GM18526 (cell line): ENCODE measurements around the gene PGS1.

ENCODE experiments used
- POLR2A ChIP-seq: IDR thresholded peaks from 3 replicates; pipeline ENCODE4 v1.6.1; 2011; ENCODE audit not compliant: insufficient read length; ENCODE audit errors: extremely low read depth

The PGS1 gene

DNA sequence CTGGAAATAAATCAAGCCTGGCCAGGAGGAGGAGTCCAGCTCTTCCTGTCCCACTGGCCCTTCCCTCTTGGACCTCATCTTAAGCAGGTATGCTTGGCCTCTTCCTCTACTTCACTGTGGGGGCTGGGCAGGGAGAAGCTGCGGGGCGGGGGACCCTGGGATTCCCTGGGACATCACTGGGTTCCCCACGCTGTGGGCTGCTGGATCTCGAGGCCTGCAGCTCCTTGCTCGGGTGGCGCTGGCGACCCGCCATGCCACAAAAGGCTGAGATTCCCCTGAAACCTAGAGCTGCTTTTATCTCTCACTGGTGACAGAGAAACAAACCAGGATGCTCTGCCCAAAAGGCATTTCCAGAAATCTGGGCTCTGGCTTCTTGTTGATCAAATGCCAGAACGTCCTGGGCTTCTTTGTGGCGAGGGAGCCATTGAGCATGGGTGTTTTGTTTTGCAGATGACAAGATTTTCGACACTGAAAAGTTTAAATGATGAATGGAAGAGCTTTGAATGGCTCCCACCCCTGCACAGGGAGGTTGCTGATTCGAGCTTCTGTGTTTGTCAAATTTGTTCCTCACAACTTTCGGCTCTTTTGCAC lies 8.6 kb upstream of the PGS1 start:
- TF ChIP-seq POLR2A, result no peak

- no peak for TF ChIP-seq POLR2A
These were observed 7.4 kb upstream of the PGS1 start for GRCh38 chr17:78371056-78371455.

DNA sequence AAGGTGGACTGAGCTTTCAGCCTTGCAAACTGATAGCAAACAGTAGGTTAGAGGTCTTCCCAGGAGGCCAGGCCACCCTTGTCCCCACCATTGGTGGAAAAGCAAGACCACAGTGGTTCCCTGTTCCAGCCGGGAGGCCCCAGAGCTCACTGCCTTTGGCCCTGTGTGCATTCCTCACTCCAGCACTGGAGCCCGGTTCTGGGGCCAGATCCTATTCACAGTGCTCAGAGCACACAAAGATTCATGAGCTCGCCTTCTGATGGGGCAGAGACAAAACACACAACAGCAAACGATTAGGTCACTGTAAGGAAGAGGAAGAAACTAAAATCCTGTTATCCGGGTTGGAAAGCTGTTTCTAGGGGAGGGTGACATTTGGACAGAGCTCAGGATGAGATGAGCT lies 5.6 kb upstream of the PGS1 start:
- TF ChIP-seq POLR2A, result no peak

GRCh38 chr17:78374189-78374588 lies 4.3 kb upstream of the PGS1 start:
- no peak for TF ChIP-seq POLR2A

DNA sequence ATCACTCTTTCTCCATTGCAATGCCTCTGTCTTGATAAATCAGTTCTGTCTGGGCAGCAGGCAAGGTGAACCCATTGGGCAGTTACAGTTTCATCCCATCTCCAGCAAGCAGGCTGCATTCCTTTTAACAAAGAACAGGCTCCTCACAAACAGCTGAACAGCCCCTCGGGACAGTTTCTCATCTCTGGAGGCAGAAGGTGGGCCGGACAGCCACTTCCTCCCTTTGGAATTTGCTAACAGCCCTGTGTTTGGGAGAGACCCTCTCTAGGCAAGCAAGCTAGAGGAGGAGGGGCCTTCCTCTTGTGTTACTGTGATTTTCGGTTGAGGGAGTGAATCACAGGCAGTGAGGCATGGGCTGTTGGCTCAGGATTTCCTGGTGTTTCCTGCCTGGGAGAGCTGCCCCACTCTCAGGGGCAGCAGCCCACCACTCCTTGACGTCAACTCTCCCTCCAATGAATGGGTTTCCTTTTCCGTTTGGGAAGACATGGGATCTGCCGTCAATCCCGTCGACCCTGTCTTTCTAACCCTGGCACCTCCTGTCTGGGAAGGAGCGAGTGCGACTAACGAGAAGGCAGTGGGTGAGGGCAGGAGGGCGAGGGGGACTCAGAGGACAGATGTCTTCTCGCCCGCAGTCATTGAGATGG lies 3.7 kb upstream of the PGS1 start:
- TF ChIP-seq POLR2A, result no peak

DNA sequence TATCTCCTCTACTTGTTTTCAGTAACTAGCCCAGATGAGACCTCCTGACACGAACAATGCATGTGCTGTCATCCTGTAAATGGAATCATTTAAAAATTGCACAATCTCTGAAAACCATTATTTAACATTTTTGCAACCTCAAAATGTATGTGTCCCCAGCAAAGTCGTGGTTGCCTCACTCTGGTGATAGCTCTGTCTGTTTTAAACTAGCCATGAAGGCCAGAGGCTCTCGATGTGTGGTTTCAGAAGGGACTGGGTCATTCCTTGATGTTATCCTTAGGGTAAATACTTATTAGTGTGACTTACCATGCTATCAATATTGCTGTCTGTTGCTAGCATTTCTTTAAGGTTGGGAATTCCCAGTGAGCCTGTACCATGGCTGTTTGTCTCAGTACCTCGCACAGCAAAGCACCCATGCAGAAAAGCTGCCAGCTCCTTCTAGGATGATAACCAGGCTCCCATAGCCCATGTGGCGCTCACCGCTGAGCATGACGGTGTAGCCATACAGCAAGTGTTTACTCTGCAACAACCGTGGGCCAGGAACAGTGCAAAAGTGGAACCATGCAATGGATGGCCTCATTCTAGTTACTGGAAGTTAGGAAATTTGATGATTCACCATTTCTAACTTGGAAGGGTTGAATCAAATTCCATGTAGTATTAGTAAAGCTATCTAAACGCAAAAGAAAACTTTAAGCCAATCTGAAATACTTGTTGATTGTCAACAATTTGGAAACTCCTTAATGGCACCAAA lies 2.9 kb upstream of the PGS1 start:
- TF ChIP-seq POLR2A, result no peak

GRCh38 chr17:78376161-78376560 lies 2.3 kb upstream of the PGS1 start:
- TF ChIP-seq POLR2A, result no peak

DNA sequence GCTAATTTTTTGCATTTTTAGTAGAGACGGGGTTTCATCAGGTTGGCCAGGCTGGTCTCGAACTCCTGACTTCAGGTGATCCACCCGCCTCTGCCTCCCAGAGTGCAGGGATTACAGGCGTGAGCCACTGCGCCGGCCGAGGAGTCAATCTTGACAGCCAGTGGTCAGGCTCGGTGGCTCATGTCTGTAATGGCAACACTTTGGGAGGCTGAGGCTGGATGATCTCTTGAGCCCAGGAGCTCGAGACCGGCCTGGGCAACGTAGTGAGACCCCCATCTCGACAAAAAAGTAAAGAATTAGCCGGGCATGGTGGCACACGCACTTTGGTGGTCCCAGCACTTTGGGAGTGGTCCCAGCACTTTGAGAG lies 608 bp upstream of the PGS1 start:
- TF ChIP-seq POLR2A, result no peak

- TF ChIP-seq POLR2A, result no peak
These were observed 662 bp downstream of the PGS1 start for GRCh38 chr17:78379131-78379491.

- no peak for TF ChIP-seq POLR2A
These were observed 1.9 kb downstream of the PGS1 start for GRCh38 chr17:78380370-78380769.

- TF ChIP-seq POLR2A, result no peak
These were observed 3.3 kb downstream of the PGS1 start for GRCh38 chr17:78381601-78382232.

DNA sequence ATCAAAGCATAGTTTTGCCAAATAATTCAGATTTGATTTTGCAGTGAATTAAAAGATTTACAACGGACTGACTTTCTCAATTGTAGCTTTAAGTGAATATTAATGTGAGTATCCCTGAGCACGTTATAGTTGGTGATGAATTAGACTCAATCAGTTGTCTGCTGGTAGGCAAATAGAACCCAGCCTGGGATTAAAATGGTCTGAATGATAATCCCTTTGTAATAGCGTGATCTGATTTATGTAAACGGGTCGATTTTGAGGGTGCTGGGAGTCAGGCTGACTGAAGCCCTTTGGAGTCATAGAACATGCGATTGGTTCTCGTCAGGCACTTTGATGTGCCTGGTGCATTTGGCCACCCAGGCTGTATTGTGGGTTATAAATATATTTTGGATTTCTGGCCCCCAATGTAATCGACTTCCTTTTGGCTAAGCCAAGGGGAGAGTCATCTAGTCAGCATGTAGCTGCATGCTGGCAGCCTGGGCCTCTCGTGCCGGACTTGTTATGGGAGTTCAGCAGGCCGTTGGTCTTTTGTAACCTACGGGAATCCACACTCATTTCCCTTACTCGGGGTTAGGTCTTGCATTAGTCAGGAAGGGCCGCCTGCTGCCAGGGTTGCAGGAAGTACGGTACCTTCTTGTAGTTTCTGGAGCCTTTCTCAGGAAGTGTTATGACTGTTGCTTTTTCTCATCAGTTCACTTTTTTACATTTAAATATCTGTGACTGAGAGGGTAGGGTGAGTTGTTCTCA lies 5.4 kb downstream of the PGS1 start:
- TF ChIP-seq POLR2A, result no peak

DNA sequence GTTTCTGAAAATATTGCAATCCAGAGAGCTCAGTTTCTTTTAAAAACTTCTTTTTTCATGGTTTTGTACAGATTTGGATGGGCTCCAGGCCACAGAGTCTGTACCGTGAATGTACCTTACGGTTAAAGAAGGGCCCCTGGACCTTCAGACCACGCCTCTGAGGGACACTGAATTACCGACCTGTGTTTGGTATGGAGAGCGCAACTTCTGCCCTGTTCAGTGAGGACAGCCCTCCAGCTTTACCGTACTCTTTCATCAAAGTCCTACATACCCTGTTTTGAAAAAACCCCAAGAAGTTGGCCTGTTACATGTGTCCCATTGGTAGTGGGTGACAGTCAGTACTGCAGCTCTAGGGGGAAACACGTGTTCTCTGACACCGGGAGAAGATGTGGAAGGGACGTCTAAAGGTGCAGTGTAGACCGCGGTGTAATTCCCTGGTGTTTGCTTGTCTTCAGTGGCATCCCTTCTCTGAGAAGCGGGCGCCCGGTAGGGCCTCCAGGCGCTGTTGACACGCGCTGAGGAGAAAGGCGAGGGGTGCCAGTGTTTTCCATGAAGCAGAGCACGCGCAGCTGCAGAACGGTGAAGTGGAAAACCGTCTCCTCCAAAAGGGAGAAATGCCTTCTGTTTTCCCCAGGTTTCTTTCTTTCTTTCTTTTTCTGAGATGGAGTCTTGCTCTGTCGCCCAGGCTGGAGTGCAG lies 6.2 kb downstream of the PGS1 start:
- TF ChIP-seq POLR2A, result no peak

DNA sequence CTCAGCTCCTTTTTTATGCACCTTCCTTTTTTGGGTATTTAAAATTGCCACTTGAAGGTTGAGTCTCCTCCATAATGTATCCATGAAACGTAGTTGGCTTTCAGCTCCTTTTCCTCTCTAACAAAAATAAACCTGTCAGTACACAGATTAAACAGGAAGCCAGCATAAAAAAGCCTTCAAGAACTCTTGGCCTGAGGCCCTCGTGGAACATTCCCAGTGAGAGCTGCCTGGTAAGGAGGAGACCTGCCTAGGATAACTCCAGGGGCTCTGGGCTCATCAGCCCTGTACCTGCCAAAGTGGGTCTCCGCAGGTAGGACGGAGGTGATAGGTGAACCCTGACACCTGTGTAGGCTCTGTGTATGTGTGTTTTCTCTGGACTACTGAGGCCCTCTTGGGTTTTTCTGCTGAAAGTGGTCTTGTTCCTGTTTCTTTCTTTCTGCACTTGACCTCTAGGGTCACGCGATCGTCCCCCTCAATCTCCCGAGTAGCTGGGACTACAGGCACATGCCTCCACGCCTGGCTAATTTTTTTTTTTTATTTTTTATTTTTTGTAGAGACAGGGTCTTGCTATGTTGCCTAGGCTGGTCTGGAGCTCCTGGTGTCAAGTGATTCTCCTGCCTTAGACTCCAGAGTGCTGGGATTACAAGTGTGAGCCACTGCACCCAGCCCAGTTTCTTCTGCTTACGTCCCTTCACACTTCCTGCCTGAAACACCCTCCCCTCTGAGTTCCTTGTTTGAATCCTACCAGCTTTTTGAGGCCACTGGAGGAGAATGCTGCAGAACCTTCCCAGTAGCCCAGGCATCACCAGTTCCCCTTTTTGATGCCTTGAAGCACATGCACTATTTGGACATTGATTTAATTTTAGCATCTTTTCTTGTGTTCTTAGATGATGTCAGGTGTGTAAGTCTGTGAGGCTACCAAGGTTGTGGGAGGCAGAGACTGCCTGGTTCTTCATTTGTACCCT lies 9.8 kb downstream of the PGS1 start:
- TF ChIP-seq POLR2A, result no peak
